Measurements from ENCODE around the gene CCT8L2. TPM values are rescaled to one million over a fixed set of nuclear protein-coding genes. Genes with fewer than 3 reads are reported as not detected.
A peak's percentile ranks its signal among the peaks of the same experiment; 100 is the strongest.
"Not testable (repeated sequence)": the region's sequence is repeated elsewhere in the genome, so short reads cannot be mapped to it uniquely, and the experiment has no call there.

The CCT8L2 gene
- total and polyA plus RNA-seq, 2 experiments from 2014 or later: not detected

- TF ChIP-seq, protein P1, sequence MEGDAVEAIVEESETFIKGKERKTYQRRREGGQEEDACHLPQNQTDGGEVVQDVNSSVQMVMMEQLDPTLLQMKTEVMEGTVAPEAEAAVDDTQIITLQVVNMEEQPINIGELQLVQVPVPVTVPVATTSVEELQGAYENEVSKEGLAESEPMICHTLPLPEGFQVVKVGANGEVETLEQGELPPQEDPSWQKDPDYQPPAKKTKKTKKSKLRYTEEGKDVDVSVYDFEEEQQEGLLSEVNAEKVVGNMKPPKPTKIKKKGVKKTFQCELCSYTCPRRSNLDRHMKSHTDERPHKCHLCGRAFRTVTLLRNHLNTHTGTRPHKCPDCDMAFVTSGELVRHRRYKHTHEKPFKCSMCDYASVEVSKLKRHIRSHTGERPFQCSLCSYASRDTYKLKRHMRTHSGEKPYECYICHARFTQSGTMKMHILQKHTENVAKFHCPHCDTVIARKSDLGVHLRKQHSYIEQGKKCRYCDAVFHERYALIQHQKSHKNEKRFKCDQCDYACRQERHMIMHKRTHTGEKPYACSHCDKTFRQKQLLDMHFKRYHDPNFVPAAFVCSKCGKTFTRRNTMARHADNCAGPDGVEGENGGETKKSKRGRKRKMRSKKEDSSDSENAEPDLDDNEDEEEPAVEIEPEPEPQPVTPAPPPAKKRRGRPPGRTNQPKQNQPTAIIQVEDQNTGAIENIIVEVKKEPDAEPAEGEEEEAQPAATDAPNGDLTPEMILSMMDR (conservative IDR thresholded peaks at IDR 0.05; ENCODE audit: low read depth in 2 of 2): no peak
- TF ChIP-seq, protein P2, sequence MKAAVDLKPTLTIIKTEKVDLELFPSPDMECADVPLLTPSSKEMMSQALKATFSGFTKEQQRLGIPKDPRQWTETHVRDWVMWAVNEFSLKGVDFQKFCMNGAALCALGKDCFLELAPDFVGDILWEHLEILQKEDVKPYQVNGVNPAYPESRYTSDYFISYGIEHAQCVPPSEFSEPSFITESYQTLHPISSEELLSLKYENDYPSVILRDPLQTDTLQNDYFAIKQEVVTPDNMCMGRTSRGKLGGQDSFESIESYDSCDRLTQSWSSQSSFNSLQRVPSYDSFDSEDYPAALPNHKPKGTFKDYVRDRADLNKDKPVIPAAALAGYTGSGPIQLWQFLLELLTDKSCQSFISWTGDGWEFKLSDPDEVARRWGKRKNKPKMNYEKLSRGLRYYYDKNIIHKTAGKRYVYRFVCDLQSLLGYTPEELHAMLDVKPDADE (IDR thresholded peaks at IDR 0.05): no peak
Measured at GRCh38 chr22:16609548-16610261, 17.1 kb upstream of the CCT8L2 start (continued).

DNA sequence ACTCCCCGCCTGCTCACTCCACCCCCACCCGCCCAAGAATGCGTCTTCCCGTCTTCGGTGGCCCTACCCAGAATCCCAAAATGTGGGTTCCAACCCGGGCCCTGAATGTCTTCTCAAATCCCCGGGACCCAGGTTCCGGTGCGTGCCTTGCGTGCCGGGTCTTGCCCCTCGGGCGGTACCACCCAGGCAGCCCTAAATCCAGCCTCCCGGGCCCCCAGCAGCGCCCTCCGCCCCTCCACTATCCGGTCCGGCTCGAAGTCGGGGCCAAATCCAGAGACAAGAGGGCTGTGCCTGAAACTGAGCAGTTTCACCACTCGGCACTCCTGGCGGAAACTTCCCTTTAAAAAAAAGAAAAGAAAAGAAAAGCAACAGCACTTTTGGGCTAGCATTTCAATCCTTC lies 16.3 kb upstream of the CCT8L2 start:
- Mint-ChIP-seq H3K36me3 (ENCODE audit: low read depth) (peaks cover 32% of the 10 kb centered on the region), H3K4me1 (no peaks in the 10 kb centered on the region; the same call in 2 of the 3 replicates), H3K4me3 (no peak overlapping the region), H3K27me3 (ENCODE audit: insufficient read depth, low read depth, poor library complexity) (peaks cover 14% of the 10 kb centered on the region), H3K9me3 (peaks cover 81% of the 10 kb centered on the region), H3K27ac (no peak overlapping the region)
- H3K27ac ChIP-seq (ENCODE audit: low read depth): no peak overlapping the region
- DNase-seq (ENCODE audit: low spot score): peak; percentile 17
- TF ChIP-seq CREB1 (CRISPR knock-in tag; IDR thresholded peaks at IDR 0.05; ENCODE audit: low read depth): no peak
- TF ChIP-seq ZNF331 (CRISPR knock-in tag; IDR thresholded peaks at IDR 0.05; ENCODE audit: low read depth): no peak
- TF ChIP-seq, protein P2 (IDR thresholded peaks at IDR 0.05): no peak
- H3F3A ChIP-seq (replicated peaks; ENCODE audit: low read depth): no peaks in the 10 kb centered on the region
- H3K9me2 ChIP-seq (ENCODE audit: insufficient read depth): no peaks in the 10 kb centered on the region
- no peaks in the 10 kb centered on the region for H3K36me3 ChIP-seq (ENCODE audit: insufficient read depth)
- H3K4me1 ChIP-seq (ENCODE audit: insufficient read depth): no peaks in the 10 kb centered on the region
- no peaks in the 10 kb centered on the region for H4K20me1 ChIP-seq (replicated peaks; ENCODE audit: insufficient read depth)
- H3K4me2 ChIP-seq: peak overlapping the region; percentile 62
- H3K4me3 ChIP-seq: peak overlapping the region; percentile 45
- ATAC-seq: peak; percentile 39; the same call in 2 of the 3 replicates
- H3K79me2 ChIP-seq (replicated peaks; ENCODE audit: insufficient read depth): no peaks in the 10 kb centered on the region
- H3K27me3 ChIP-seq (ENCODE audit: insufficient read depth): peaks cover 60% of the 10 kb centered on the region
- H2AFZ ChIP-seq: no peak overlapping the region

GRCh38 chr22:16604257-16604998 lies 11.8 kb upstream of the CCT8L2 start:
- H3K79me2 ChIP-seq (replicated peaks; ENCODE audit: insufficient read depth); H3F3A ChIP-seq (replicated peaks; ENCODE audit: low read depth); H3K27ac Mint-ChIP-seq; H3K4me3 Mint-ChIP-seq; H3K4me2 ChIP-seq; DNase-seq (ENCODE audit: low spot score); ATAC-seq; H3K9me2 ChIP-seq (ENCODE audit: insufficient read depth); H4K20me1 ChIP-seq (replicated peaks; ENCODE audit: insufficient read depth); H3K27ac ChIP-seq (ENCODE audit: low read depth); H3K36me3 ChIP-seq (ENCODE audit: insufficient read depth); H3K4me1 Mint-ChIP-seq; H3K4me3 ChIP-seq; H3K4me1 ChIP-seq (ENCODE audit: insufficient read depth); H2AFZ ChIP-seq: not testable (repeated sequence)
- H3K27me3 Mint-ChIP-seq (ENCODE audit: insufficient read depth, low read depth, poor library complexity): peaks cover 14% of the 10 kb centered on the region
- H3K27me3 ChIP-seq (ENCODE audit: insufficient read depth): peaks cover 84% of the 10 kb centered on the region
- H3K36me3 Mint-ChIP-seq (ENCODE audit: low read depth): peaks cover 27% of the 10 kb centered on the region
- H3K9me3 Mint-ChIP-seq: peaks cover 75% of the 10 kb centered on the region

DNA sequence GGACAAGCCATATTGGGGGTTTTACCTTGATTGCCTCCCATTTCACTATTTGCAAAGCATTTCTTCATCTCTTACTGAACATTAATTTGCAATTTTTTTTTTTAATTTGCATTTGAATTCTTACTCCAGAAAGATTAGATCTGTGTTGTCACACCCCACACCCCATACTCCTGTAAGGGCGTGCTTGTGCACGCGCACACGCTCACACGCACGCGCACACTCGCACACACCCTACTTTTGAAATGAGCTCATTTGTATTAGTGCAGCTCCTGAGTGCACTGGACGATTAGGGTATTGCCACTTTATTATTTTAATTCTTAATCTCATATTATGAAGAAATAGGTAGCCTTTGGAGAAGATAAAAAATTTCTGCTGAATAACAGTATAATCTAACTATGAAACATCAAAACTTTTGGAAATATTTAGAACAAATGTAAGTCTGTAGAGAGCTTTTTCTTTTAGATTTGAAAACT lies 11.2 kb upstream of the CCT8L2 start:
- H3K27ac Mint-ChIP-seq; H3K27ac ChIP-seq (ENCODE audit: low read depth); H3K79me2 ChIP-seq (replicated peaks; ENCODE audit: insufficient read depth); ATAC-seq; H3K9me2 ChIP-seq (ENCODE audit: insufficient read depth); H3K4me2 ChIP-seq; H3K4me1 Mint-ChIP-seq; H2AFZ ChIP-seq; H3K4me1 ChIP-seq (ENCODE audit: insufficient read depth); H3F3A ChIP-seq (replicated peaks; ENCODE audit: low read depth); DNase-seq (ENCODE audit: low spot score); H3K36me3 ChIP-seq (ENCODE audit: insufficient read depth); H3K4me3 ChIP-seq; H3K4me3 Mint-ChIP-seq; H4K20me1 ChIP-seq (replicated peaks; ENCODE audit: insufficient read depth): not testable (repeated sequence)
- H3K9me3 Mint-ChIP-seq: peaks cover 74% of the 10 kb centered on the region
- H3K27me3 Mint-ChIP-seq (ENCODE audit: insufficient read depth, low read depth, poor library complexity): peaks cover 14% of the 10 kb centered on the region
- peaks cover 27% of the 10 kb centered on the region for H3K36me3 Mint-ChIP-seq (ENCODE audit: low read depth)
- H3K27me3 ChIP-seq (ENCODE audit: insufficient read depth): peaks cover 81% of the 10 kb centered on the region
